Non-pigmented ciliary epithelial cell (primary cell): ENCODE data around the gene CYFIP1.
A peak's percentile ranks its signal among the peaks of the same experiment; 100 is the strongest.

Experiments
- DNase-seq: peaks from one replicate; pipeline ENCODE4 v3.0.0-alpha.2; 2010; ENCODE audit warnings: low read depth

CYFIP1 gene

GRCh38 chr15:22868928-22869327, 111.2 kb downstream of the CYFIP1 start:
- no peak for DNase-seq

- no peak for DNase-seq
These were observed 111.7 kb downstream of the CYFIP1 start for GRCh38 chr15:22868495-22868894.

- DNase-seq: no peak
These were observed 112.3 kb downstream of the CYFIP1 start for GRCh38 chr15:22867886-22868285.

- no peak for DNase-seq
These were observed 114.1 kb downstream of the CYFIP1 start for GRCh38 chr15:22866079-22866478.

- no peak for DNase-seq
These were observed 116.8 kb downstream of the CYFIP1 start for GRCh38 chr15:22863356-22863755.

GRCh38 chr15:22861161-22861560, 119.0 kb downstream of the CYFIP1 start:
- no peak for DNase-seq

- DNase-seq: no peak
These were observed 123.5 kb downstream of the CYFIP1 start for GRCh38 chr15:22856659-22857058.

- DNase-seq: no peak
These were observed 124.4 kb downstream of the CYFIP1 start for GRCh38 chr15:22855791-22856190.

- DNase-seq: no peak
These were observed 128.7 kb downstream of the CYFIP1 start for GRCh38 chr15:22851513-22851912.

GRCh38 chr15:22850055-22850454, 130.1 kb downstream of the CYFIP1 start:
- peak; percentile 26 for DNase-seq

GRCh38 chr15:22846073-22846472, 134.1 kb downstream of the CYFIP1 start:
- no peak for DNase-seq

GRCh38 chr15:22845289-22845900, 134.8 kb downstream of the CYFIP1 start:
- DNase-seq: no peak

GRCh38 chr15:22844421-22845288, 135.5 kb downstream of the CYFIP1 start:
- DNase-seq: no peak

- no peak for DNase-seq
These were observed 141.0 kb downstream of the CYFIP1 start for GRCh38 chr15:22839046-22839695.

GRCh38 chr15:22838292-22839042, 141.7 kb downstream of the CYFIP1 start, which contains the start of gene NIPA2:
Gene NIPA2, plus strand, starts transcription at chr15:22838666. Its CDS starts 13,066 bp downstream, at chr15:22851732.
- peak; percentile 84 for DNase-seq

GRCh38 chr15:22831473-22831872, 148.7 kb downstream of the CYFIP1 start:
- no peak for DNase-seq

GRCh38 chr15:22827125-22827524, 153.0 kb downstream of the CYFIP1 start:
- DNase-seq: no peak

- no peak for DNase-seq
These were observed 156.6 kb downstream of the CYFIP1 start for GRCh38 chr15:22823495-22824128.

GRCh38 chr15:22819651-22820050, 160.5 kb downstream of the CYFIP1 start:
- DNase-seq: no peak
